Fibroblast of pulmonary artery (primary cell): Measurements from ENCODE around the gene MMP10.

Experiments
- DNase-seq: peaks from one replicate; pipeline ENCODE4 v3.0.0-alpha.2; 2010; ENCODE audit warnings: low read depth
- H3K4me3 ChIP-seq: replicated peaks from 2 replicates; pipeline ENCODE4 v1.5.1; 2011; ENCODE audit warnings: low read depth, mild to moderate bottlenecking, control low read depth, low read length, moderate library complexity
- CTCF ChIP-seq: IDR thresholded peaks from 2 replicates; pipeline ENCODE4 v1.5.1; 2011; ENCODE audit warnings: mild to moderate bottlenecking, control low read depth, low read length, inconsistent platforms; ENCODE audit errors: missing control alignments

Gene MMP10

GRCh38 chr11:102771351-102771750 is 9.1 kb downstream of the MMP10 start:
- H3K4me3 ChIP-seq = no peak overlapping the region
- TF ChIP-seq CTCF = no peak
- DNase-seq = no peak

- DNase-seq = no peak
- no peak overlapping the region for H3K4me3 ChIP-seq
- TF ChIP-seq CTCF = no peak
These were observed 10.2 kb downstream of the MMP10 start for GRCh38 chr11:102770191-102770590.

GRCh38 chr11:102767800-102768199 is 12.6 kb downstream of the MMP10 start:
- TF ChIP-seq CTCF = no peak
- no peak overlapping the region for H3K4me3 ChIP-seq
- DNase-seq = no peak

GRCh38 chr11:102763440-102763839 is 17.0 kb downstream of the MMP10 start:
- TF ChIP-seq CTCF = no peak
- no peak overlapping the region for H3K4me3 ChIP-seq
- DNase-seq = no peak

GRCh38 chr11:102762361-102762767 is 18.1 kb downstream of the MMP10 start:
- DNase-seq = no peak
- H3K4me3 ChIP-seq = no peak overlapping the region
- TF ChIP-seq CTCF = no peak

GRCh38 chr11:102761646-102762238 is 18.7 kb downstream of the MMP10 start:
- H3K4me3 ChIP-seq = no peak overlapping the region
- DNase-seq = peak; percentile 42
- no peak for TF ChIP-seq CTCF

GRCh38 chr11:102760344-102761035 is 19.9 kb downstream of the MMP10 start:
- no peak overlapping the region for H3K4me3 ChIP-seq
- DNase-seq = peak; percentile 93
- TF ChIP-seq CTCF = no peak
